CD4-positive, alpha-beta T cell treated with Interleukin-17A for 4 hours (primary cell): ENCODE results near the gene ARHGAP45.
"Not testable (repeated sequence)": the region's sequence is repeated elsewhere in the genome, so short reads cannot be mapped to it uniquely, and the experiment has no call there.

Experiments
- DNase-seq: peaks from one replicate; pipeline ENCODE4 v3.0.0-alpha.2; 2020; ENCODE audit warnings: mixed read lengths

ARHGAP45 gene

GRCh38 chr19:1066748-1067340 is at the start of gene ARHGAP45:
Gene ARHGAP45, plus strand, starts transcription at chr19:1067167. Its CDS starts 239 bp downstream, at chr19:1067406.
- DNase-seq = peak; percentile 94

- DNase-seq = no peak
Observed at GRCh38 chr19:1017906-1018305, 49.1 kb upstream of the ARHGAP45 start.

GRCh38 chr19:1018393-1018792 is 48.6 kb upstream of the ARHGAP45 start:
- DNase-seq = no peak

GRCh38 chr19:1018932-1019615 is 47.9 kb upstream of the ARHGAP45 start:
- DNase-seq = no peak

GRCh38 chr19:1019616-1019961 is 47.4 kb upstream of the ARHGAP45 start:
- no peak for DNase-seq

- no peak for DNase-seq
Observed at GRCh38 chr19:1019980-1020867, 46.7 kb upstream of the ARHGAP45 start.

GRCh38 chr19:1020868-1021425 is 46.0 kb upstream of the ARHGAP45 start, which contains the start of gene TMEM259:
Gene TMEM259, minus strand, starts transcription at chr19:1021123. Its CDS starts 127 bp downstream, at chr19:1020996.
- DNase-seq = peak; percentile 98

- DNase-seq = not testable (repeated sequence)
Observed at GRCh38 chr19:1023883-1024188, 43.1 kb upstream of the ARHGAP45 start.

- not testable (repeated sequence) for DNase-seq
Observed at GRCh38 chr19:1025080-1025479, 41.9 kb upstream of the ARHGAP45 start.

GRCh38 chr19:1025960-1026782 is 40.8 kb upstream of the ARHGAP45 start, which contains the start of gene CNN2:
Gene CNN2, plus strand, starts transcription at chr19:1026608. Its CDS starts 54 bp downstream, at chr19:1026662.
- DNase-seq = peak; percentile 74

GRCh38 chr19:1026783-1027649 is 40.0 kb upstream of the ARHGAP45 start:
- peak; percentile 56 for DNase-seq

GRCh38 chr19:1027650-1028061 is 39.3 kb upstream of the ARHGAP45 start:
- peak; percentile 30 for DNase-seq

GRCh38 chr19:1028062-1028926 is 38.7 kb upstream of the ARHGAP45 start:
- peak; percentile 82 for DNase-seq

- no peak for DNase-seq
Observed at GRCh38 chr19:1032264-1032867, 34.6 kb upstream of the ARHGAP45 start.

- peak; percentile 40 for DNase-seq
Observed at GRCh38 chr19:1035998-1036621, 30.9 kb upstream of the ARHGAP45 start.

- no peak for DNase-seq
Observed at GRCh38 chr19:1037621-1038064, 29.3 kb upstream of the ARHGAP45 start.

- DNase-seq = no peak
Observed at GRCh38 chr19:1038978-1039645, 27.9 kb upstream of the ARHGAP45 start.

- peak; percentile 99 for DNase-seq
Observed at GRCh38 chr19:1039646-1040475, 27.1 kb upstream of the ARHGAP45 start, which contains the start of gene ABCA7. Gene ABCA7, plus strand, starts transcription at chr19:1040107. Its CDS starts 1,255 bp downstream, at chr19:1041362.
